ENCODE data around the gene POF1B.
"Not testable (repeated sequence)": the region's sequence is repeated elsewhere in the genome, so short reads cannot be mapped to it uniquely, and the experiment has no call there.

Gene POF1B

GRCh38 chrX:85379174-85379907 lies at the start of gene POF1B:
Gene POF1B, minus strand, starts transcription at chrX:85379665. Its CDS starts 211 bp downstream, at chrX:85379454.
- DNase-seq, result no peak

- DNase-seq, result no peak
Measured at GRCh38 chrX:85429066-85429465, 49.6 kb upstream of the POF1B start.

GRCh38 chrX:85419293-85419692 lies 39.8 kb upstream of the POF1B start:
- no peak for DNase-seq

GRCh38 chrX:85391878-85392238 lies 12.4 kb upstream of the POF1B start:
- no peak for DNase-seq

- no peak for DNase-seq
Measured at GRCh38 chrX:85391185-85391877, 11.9 kb upstream of the POF1B start.

GRCh38 chrX:85381602-85382001 lies 2.1 kb upstream of the POF1B start:
- no peak for DNase-seq

GRCh38 chrX:85378461-85378860 lies 1.0 kb downstream of the POF1B start:
- DNase-seq, result no peak

GRCh38 chrX:85375333-85375738 lies 4.1 kb downstream of the POF1B start:
- DNase-seq, result no peak

- no peak for DNase-seq
Measured at GRCh38 chrX:85365370-85365995, 14.0 kb downstream of the POF1B start.

GRCh38 chrX:85359051-85359450 lies 20.4 kb downstream of the POF1B start:
- no peak for DNase-seq

GRCh38 chrX:85345523-85345922 lies 33.9 kb downstream of the POF1B start:
- no peak for DNase-seq

- no peak for DNase-seq
Measured at GRCh38 chrX:85327060-85327333, 52.5 kb downstream of the POF1B start.

GRCh38 chrX:85326234-85327059 lies 53.0 kb downstream of the POF1B start:
- no peak for DNase-seq

GRCh38 chrX:85311348-85311747 lies 68.1 kb downstream of the POF1B start:
- not testable (repeated sequence) for DNase-seq

- DNase-seq, result no peak
Measured at GRCh38 chrX:85309717-85310116, 69.7 kb downstream of the POF1B start.

GRCh38 chrX:85303544-85303943 lies 75.9 kb downstream of the POF1B start:
- DNase-seq, result no peak

GRCh38 chrX:85288992-85289723 lies 90.3 kb downstream of the POF1B start:
- no peak for DNase-seq

GRCh38 chrX:85285286-85285685 lies 94.2 kb downstream of the POF1B start:
- not testable (repeated sequence) for DNase-seq

GRCh38 chrX:85244450-85245211 lies 134.8 kb downstream of the POF1B start:
- no peak for DNase-seq

- DNase-seq, result no peak
Measured at GRCh38 chrX:85243761-85244449, 135.6 kb downstream of the POF1B start, which contains the start of the genes SATL1 and ZNF711. Gene SATL1, minus strand, starts transcription at chrX:85243779. Its CDS starts 134,811 bp downstream, at chrX:85108968. Gene ZNF711, plus strand, starts transcription at chrX:85243991. Its CDS starts 3,582 bp downstream, at chrX:85247573.

GRCh38 chrX:85243155-85243554 lies 136.3 kb downstream of the POF1B start:
- DNase-seq, result no peak
